ENCODE measurements around the gene LRRC23. TPM values are rescaled to one million over a fixed set of nuclear protein-coding genes. Genes with fewer than 3 reads are reported as not detected.
"Not testable (repeated sequence)": the region's sequence is repeated elsewhere in the genome, so short reads cannot be mapped to it uniquely, and the experiment has no call there.

Gene LRRC23
- total RNA-seq, 1 donor: 4.3 TPM

DNA sequence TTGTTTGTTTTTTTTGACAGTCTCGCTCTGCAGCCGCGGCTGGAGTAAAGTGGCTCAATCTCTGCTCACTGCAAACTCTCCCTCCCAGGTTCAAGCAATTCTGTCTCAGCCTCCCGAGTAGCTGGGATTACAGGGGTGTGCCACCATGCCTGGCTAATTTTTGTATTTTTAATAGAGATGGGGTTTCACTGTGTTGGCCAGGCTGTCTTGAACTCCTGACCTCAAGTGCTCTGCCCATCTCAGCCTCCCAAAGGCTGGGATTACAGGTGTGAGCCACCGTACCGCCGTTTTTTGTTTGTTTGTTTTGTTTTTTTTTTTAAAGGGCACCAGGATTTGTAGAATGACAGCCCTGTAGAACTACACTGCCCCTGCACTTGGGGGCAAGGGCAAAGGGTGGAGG lies 15.8 kb upstream of the LRRC23 start:
- peaks cover 31% of the 10 kb centered on the region for H3K4me1 ChIP-seq (ENCODE audit: insufficient read depth, low read length)

DNA sequence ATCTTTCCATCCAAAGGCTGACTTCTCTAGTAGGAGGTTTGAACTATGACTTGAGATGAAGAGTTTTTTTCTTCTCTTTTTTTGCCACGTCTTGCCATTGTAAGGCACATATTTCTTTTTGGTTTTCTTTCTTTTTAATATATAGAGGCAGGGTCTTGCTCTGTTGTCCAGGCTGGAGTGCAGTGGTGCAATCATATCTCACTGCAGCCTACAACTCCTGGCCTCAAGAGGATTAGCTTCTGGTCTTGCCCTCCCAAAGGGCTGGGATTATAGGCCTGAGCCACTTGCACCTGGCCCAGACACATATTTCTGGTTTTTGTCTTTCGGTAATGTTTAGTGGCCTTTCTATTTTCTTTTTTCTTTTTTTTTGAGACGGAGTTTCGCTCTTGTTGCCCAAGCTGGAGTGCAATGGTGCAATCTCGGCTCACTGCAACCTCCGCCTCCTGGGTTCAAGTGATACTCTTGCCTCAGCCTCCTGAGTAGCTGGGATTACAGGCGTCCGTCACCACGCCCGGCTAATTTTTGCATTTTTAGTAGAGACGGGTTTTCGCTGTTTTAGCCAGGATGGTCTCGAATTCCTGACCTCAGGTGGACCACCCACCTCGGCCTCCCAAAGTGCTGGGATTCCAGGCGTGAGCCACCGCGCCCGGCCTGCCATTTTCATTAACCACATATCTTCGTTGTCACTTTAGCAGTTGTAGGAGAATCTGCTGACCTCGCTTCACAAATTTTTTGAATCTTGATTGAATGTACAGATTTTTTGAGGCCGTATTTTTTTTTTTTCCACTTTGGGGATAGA lies 14.6 kb upstream of the LRRC23 start:
- H3K9me3 ChIP-seq (ENCODE audit: low read depth, low read length); H3K27me3 ChIP-seq (ENCODE audit: insufficient read depth, low read length); H3K4me3 ChIP-seq (ENCODE audit: low read length): not testable (repeated sequence)
- H3K4me1 ChIP-seq (ENCODE audit: insufficient read depth, low read length): peaks cover 39% of the 10 kb centered on the region

More for the DNA sequence above, 15.8 kb upstream of the LRRC23 start:
- not testable (repeated sequence) for H3K9me3 ChIP-seq (ENCODE audit: low read depth, low read length); H3K27me3 ChIP-seq (ENCODE audit: insufficient read depth, low read length); H3K4me3 ChIP-seq (ENCODE audit: low read length)

DNA sequence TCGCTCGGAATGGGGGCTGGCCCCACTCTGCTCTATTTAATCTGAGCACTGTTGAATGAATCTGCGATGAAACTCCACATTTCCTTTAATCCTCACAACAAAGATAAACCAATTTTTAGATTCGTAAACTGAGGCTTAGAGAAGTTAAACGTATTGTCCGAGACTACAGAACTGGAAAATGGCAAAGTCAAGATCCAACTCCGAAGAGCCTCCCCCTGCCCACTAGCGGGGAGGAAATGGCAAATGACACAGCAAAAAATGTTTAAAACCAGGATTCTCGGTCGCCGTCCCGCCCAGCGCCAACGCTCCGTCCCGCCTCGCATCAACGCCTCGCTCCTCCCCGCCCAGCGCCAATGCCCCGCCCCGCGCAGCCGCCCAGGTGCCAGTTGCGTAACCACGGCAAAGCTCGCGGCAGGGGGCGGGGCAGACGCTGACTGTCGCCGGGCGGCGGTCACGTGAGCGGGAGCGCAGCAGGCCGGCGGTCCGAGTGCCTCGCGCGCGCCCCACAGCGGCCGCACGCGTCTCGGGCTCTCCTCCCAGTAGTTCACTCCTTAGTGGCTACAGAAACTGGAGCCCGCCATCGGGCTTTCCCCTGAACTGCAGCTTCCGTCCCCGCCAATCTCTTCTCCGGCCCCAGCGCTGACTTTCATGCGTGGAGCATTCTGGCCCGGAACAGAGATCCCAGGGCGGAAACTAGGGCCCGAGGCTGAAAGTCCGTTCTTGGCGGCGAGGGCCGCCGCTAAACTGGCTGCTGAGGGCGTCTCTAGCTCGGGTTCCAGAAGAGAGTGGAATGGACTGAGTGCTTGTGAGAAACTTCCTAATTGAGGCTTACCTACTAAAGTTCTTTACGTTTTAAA lies 13.6 kb upstream of the LRRC23 start:
- peak overlapping the region; percentile 37 for H3K4me3 ChIP-seq (ENCODE audit: low read length)
- H3K4me1 ChIP-seq (ENCODE audit: insufficient read depth, low read length): peaks cover 39% of the 10 kb centered on the region
- H3K9me3 ChIP-seq (ENCODE audit: low read depth, low read length): no peaks in the 10 kb centered on the region
- H3K27me3 ChIP-seq (ENCODE audit: insufficient read depth, low read length): no peaks in the 10 kb centered on the region

DNA sequence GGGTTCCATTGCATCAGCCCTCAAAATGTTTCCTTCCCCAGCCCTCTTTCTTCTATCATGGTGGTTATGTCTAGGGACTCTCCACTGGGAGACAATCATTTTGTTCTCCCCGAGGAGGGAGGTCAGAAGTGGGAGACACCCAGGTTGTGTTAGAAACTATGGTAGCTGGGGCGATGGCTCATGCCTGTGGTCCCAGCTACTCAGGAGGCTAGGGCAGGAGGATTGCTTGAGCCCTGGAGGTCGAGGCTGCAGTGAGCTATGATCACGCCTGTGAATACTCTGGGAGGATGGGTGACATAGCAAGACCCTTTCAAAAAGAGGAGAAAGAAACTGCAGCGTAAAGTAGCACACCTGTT lies 13.0 kb upstream of the LRRC23 start:
- peaks cover 39% of the 10 kb centered on the region for H3K4me1 ChIP-seq (ENCODE audit: insufficient read depth, low read length)
- H3K9me3 ChIP-seq (ENCODE audit: low read depth, low read length): no peaks in the 10 kb centered on the region
- peak overlapping the region; percentile 37 for H3K4me3 ChIP-seq (ENCODE audit: low read length)
- no peaks in the 10 kb centered on the region for H3K27me3 ChIP-seq (ENCODE audit: insufficient read depth, low read length)

DNA sequence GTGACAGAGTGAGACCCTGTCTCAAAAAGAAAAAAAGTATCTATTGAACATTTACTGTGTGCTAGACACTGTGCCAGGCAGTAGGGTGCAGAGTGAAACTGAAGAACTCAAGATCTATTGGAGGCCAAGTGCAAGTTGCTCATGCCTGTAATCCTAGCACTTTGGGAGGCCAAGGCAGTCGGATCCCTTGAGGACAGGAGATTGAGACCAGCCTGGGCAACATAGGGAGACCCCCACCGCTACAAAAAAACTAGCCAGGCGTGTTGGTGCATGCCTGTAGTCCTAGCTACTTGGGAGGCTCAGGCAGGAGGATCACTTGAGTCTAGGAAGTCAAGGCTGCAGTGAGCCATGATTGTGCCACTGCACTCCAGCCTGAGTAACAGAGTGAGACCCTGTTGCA lies 11.9 kb upstream of the LRRC23 start:
- not testable (repeated sequence) for H3K27me3 ChIP-seq (ENCODE audit: insufficient read depth, low read length); H3K9me3 ChIP-seq (ENCODE audit: low read depth, low read length); H3K4me3 ChIP-seq (ENCODE audit: low read length)
- peaks cover 34% of the 10 kb centered on the region for H3K4me1 ChIP-seq (ENCODE audit: insufficient read depth, low read length)

DNA sequence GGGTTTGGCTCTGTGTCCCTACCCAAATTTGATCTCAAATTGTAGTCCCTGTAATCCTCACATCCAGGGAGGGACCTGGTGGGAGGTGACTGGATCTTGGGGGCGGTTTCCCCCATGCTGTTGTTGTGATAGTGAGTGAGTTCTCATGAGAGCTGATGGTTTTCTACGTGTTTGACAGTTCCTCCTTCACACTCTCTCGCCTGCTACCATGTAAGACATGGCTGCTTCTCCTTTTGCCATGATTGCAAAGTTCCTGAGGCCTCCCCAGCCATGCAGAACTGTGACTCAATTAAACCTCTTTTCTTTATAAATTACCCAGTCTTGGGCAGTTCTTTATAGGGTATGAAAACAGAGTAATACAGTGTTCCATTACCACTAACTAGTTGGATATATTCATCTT lies 10.3 kb upstream of the LRRC23 start:
- Histone ChIP-seq H3K4me3 (ENCODE audit: low read length) (no peak overlapping the region), H3K9me3 (ENCODE audit: low read depth, low read length) (no peaks in the 10 kb centered on the region), H3K4me1 (ENCODE audit: insufficient read depth, low read length) (peaks cover 27% of the 10 kb centered on the region), H3K27me3 (ENCODE audit: insufficient read depth, low read length) (no peaks in the 10 kb centered on the region)

DNA sequence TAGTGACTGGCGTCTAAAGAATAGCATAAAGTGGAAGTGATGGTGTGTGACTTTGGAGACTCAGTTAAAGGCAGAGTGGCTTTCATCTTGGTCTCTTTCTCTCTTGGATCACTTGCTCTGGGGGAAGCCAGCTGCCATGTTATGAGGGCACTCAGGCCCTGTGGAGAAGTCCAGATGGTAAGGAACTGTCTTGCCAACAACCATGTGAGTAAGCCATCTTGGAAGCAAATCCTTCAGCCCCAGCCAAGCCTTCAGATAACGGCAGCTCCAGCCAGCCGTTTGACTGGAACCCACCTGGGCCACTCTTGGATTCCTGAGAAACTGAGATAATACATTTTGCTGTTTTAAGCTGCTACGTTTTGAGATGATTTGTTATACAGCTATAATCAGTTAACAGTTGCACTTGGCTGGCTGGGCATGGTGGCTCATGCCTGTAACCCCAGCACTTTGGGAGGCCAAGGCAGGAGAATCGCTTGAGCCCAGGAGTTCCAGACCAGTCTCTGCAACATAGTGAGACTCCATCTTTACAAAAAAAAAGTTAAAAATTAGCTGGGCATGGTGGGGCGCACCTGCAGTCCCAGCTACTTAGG lies 7.7 kb upstream of the LRRC23 start:
- Histone ChIP-seq H3K9me3 (ENCODE audit: low read depth, low read length) (no peaks in the 10 kb centered on the region), H3K27me3 (ENCODE audit: insufficient read depth, low read length) (no peaks in the 10 kb centered on the region), H3K4me3 (ENCODE audit: low read length) (no peak overlapping the region), H3K4me1 (ENCODE audit: insufficient read depth, low read length) (peaks cover 21% of the 10 kb centered on the region)

DNA sequence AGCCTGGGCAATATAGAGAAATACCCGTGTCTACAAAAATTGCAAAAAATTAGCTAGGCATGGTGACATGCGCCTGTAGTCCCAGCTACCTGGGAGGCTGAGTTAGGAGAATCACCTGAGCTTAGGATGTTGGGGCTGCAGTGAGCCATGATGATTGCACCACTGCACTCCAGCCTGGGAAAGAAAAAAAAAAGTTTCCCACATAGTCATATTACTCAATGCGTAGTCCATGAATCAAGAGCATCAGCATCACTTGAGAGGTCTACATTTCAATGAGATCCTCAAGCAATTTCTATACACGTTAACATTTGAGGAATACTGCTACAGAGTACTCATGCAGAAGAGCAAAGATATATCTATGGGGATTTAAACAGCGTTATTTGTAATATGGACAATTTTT lies 5.2 kb upstream of the LRRC23 start:
- Histone ChIP-seq H3K4me3 (ENCODE audit: low read length) (no peak overlapping the region), H3K4me1 (ENCODE audit: insufficient read depth, low read length) (peaks cover 15% of the 10 kb centered on the region), H3K27me3 (ENCODE audit: insufficient read depth, low read length) (no peaks in the 10 kb centered on the region), H3K9me3 (ENCODE audit: low read depth, low read length) (no peaks in the 10 kb centered on the region)

DNA sequence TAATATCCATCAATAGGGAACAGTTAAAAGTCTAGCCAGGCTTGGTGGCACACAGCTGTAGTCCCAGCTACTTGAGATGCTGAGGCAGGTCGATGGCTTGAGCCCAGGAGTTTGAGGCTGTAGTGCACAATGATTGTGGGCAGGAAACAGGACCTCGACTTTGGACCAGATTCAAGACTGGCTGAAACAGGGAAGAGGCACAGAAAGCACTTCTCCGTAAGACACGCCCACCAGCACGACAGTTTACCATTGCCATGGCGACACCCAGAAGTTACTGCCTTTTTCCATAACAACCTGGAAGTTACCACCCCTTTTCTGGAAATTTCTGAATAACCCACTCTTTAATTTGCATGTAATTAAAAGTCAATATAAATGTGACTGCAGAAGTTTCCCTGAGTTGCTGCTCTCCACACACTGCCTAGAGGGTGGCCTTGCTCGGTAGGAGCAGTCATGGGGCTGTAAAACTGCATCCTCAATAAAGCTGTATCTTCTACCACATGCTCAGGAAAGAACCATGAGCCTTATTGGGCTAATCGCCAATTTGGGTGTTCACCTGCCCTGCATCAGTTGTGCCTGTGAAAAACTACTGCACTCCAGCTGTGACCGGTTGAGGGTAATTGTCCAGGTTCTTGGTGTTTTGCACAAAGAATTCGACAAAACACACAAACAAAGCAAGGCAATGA lies 4.6 kb upstream of the LRRC23 start:
- H3K4me3 ChIP-seq (ENCODE audit: low read length): no peak overlapping the region
- H3K4me1 ChIP-seq (ENCODE audit: insufficient read depth, low read length): peaks cover 16% of the 10 kb centered on the region
- H3K9me3 ChIP-seq (ENCODE audit: low read depth, low read length): no peaks in the 10 kb centered on the region
- H3K27me3 ChIP-seq (ENCODE audit: insufficient read depth, low read length): no peaks in the 10 kb centered on the region

DNA sequence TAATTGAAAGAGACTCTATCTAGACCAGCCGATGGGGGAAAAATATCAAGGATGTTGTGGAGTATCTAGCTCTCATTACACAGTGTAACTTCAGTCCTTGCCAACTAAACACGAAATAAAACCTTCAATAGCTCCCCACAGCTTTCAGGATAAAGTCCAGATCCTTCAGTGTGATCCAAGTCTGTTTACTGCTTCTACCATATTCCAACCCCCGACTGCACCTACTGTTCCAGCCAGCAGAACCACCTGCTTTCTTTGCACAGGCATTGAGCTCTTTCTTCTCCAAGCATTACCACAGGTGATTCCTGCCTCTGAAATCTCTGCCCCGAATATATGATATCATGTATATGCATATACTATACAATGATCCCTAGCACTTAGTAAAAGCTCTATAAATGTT lies 2.2 kb upstream of the LRRC23 start:
- Histone ChIP-seq H3K9me3 (ENCODE audit: low read depth, low read length) (no peaks in the 10 kb centered on the region), H3K4me1 (ENCODE audit: insufficient read depth, low read length) (peaks cover 24% of the 10 kb centered on the region), H3K4me3 (ENCODE audit: low read length) (no peak overlapping the region), H3K27me3 (ENCODE audit: insufficient read depth, low read length) (no peaks in the 10 kb centered on the region)

DNA sequence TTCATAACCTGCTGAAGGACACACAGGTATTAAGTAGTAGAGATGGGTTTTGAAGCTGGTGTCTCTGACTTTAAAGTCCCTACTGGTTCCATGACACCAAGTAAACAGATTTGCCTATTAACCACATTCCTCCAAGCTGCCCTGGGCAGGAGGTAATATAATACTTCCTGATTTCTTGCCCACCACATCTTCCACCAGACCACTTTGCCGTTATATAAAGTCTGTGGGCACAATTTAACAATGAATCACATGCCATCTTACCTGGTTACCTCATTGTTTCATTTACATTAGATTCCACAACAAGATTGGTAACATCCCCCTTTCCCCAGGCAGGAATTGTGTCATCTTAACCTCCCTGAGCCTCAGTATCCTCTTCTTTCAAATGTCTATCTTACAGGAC lies 900 bp upstream of the LRRC23 start:
- H3K27me3 ChIP-seq (ENCODE audit: insufficient read depth, low read length): no peaks in the 10 kb centered on the region
- H3K9me3 ChIP-seq (ENCODE audit: low read depth, low read length): no peaks in the 10 kb centered on the region
- H3K4me1 ChIP-seq (ENCODE audit: insufficient read depth, low read length): peaks cover 24% of the 10 kb centered on the region
- no peak overlapping the region for H3K4me3 ChIP-seq (ENCODE audit: low read length)

DNA sequence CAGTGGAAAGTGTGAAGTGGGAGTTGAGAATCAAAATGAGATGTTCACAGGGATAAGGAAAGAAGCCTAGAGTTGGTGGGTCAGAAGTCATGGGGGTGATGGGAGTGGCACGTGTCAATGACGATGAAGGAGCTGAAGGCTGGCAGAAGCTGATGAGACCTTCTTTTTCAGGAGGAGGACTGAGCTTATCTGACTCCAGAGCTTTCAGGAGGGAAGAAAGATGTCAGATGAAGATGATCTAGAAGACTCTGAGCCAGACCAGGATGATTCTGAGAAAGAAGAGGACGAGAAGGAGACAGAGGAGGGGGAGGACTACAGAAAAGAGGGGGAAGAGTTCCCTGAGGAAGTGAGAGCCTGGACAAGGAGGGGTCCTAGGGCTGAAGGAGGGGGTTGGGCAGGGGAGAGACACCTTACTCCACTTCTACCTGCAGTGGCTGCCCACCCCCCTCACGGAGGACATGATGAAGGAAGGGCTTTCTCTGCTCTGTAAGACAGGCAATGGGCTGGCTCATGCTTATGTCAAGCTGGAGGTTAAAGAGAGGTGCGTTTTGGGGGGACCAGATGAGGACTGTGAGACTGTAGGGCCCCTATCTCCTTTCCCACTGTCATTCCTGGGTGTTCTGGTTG lies 905 bp downstream of the LRRC23 start:
- H3K9me3 ChIP-seq (ENCODE audit: low read depth, low read length): no peaks in the 10 kb centered on the region
- no peak overlapping the region for H3K4me3 ChIP-seq (ENCODE audit: low read length)
- H3K4me1 ChIP-seq (ENCODE audit: insufficient read depth, low read length): peaks cover 15% of the 10 kb centered on the region
- no peaks in the 10 kb centered on the region for H3K27me3 ChIP-seq (ENCODE audit: insufficient read depth, low read length)

DNA sequence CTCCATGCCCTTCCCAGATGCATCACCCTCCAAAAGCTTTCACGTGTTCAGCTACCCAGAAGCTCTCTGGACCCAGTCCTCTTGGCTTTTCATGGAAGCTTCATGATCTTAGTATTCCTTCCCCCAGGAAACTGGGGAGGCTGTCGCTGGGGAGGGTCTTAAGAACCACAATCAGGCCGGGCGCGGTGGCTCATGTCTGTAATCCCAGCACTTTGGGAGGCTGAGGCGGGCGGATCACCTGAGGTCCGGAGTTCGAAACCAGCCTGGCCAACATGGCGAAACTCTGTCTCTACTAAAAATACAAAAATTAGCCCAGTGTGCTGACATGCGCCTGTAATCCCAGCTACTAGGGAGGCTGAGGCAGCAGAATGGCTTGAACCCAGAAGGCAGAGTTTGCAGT lies 3.5 kb downstream of the LRRC23 start:
- H3K4me1 ChIP-seq (ENCODE audit: insufficient read depth, low read length): peaks cover 15% of the 10 kb centered on the region
- not testable (repeated sequence) for H3K4me3 ChIP-seq (ENCODE audit: low read length); H3K27me3 ChIP-seq (ENCODE audit: insufficient read depth, low read length); H3K9me3 ChIP-seq (ENCODE audit: low read depth, low read length)

DNA sequence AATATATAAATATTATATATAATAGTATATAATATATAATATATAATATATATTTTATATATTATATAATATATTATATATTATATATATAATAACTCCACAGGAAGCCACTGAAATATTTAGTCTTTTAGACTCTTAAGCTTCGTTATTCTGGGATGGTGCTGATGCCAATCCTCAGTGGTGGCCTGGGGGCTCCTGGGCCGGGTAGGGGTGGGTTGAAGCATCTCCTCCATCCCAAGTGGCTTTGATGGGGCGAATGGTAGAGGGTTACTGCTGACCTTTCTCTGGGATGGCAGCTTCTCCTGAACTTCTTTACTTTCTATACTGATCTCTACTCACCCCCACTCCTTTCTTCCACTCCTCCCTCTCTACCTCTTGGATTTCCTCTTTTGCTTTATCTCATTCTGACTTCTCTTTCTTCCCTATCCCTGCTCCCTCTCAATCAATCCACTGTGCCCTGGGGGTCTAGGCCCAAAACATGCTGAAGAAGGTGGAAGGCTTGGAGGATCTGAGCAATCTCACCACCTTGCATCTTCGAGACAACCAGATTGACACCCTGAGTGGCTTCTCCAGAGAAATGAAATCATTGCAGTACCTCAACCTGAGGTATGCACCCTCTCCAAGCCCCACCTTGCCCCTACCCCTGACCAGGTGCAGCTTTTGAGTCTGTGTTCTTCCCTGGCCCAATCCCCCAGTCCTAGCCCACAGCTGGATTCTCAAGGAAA lies 5.0 kb downstream of the LRRC23 start:
- H3K9me3 ChIP-seq (ENCODE audit: low read depth, low read length): no peaks in the 10 kb centered on the region

More for the DNA sequence above, 5.0 kb downstream of the LRRC23 start:
- H3K27me3 ChIP-seq (ENCODE audit: insufficient read depth, low read length): peaks cover 9% of the 10 kb centered on the region
- peaks cover 18% of the 10 kb centered on the region for H3K4me1 ChIP-seq (ENCODE audit: insufficient read depth, low read length)
- no peak overlapping the region for H3K4me3 ChIP-seq (ENCODE audit: low read length)

Data from mononuclear cell (primary cell).